K562 (cell line): ENCODE measurements around the gene MTA1. TPM values are rescaled to one million over a fixed set of nuclear protein-coding genes. Genes with fewer than 3 reads are reported as not detected.

Experiments used
- ATAC-seq: fragments of 200-7000 bp; cut with Tn5 transposase; 3 replicates; pipeline ENCODE4 v1.9.1; 2020; ENCODE audit warnings: moderate library complexity
- BruUV-seq: library from RNA; stranded (reverse); fragments of 400-500 nt; replicated peaks from 2 replicates; lab custom pipeline; 2021; lab: Mats Ljungman, UMichigan
- CTCF ChIA-PET: fragments of 300-600 bp; formaldehyde crosslinking; extraction: SDS; loops from one replicate; lab custom pipeline; 2021; ENCODE audit warnings: low intra/inter-chr PET ratio; lab: Yijun Ruan, JAX
- POLR2A ChIA-PET: fragments of 300-600, 350-650 bp; sonication (Branson Sonifier 250); formaldehyde crosslinking; extraction: SDS; loops from one replicate; lab custom pipeline; 2021; ENCODE audit warnings: antibody characterized with exemption, inconsistent platforms; lab: Yijun Ruan, JAX
- DNase-seq, 4 experiments: peaks; one replicate each; pipeline versions ENCODE4 v3.0.0 to v3.0.0-alpha.2; 2011 to 2018; ENCODE audit warnings: low spot score in 3 of 4, mixed read lengths in 3 of 4; ENCODE audit errors: extremely low read depth in 1 of 4
- FAIRE-seq: peaks from 2 replicates; lab custom pipeline; 2011; peaks lifted over from hg19 to GRCh38; lab: Jason Lieb, UNC
- H2AFZ ChIP-seq: 2 replicates; pipeline ENCODE4 v1.6.0; 2011; ENCODE audit warnings: low read depth, low read length, control low read depth, inconsistent platforms
- H3K27ac ChIP-seq: fragments of 200-600 bp; 3 replicates; pipeline ENCODE4 v1.8.0; 2011; ENCODE audit warnings: low read depth, mild to moderate bottlenecking, control low read depth, inconsistent platforms, low read length, moderate library complexity, mixed read lengths; ENCODE audit errors: extremely low read depth
- H3K27me3 ChIP-seq, 2 experiments: fragments of 300-600 bp in 1 of 2; 2 replicates in 1 of 2; 3 replicates in 1 of 2; pipeline versions ENCODE4 v1.6.0 to v1.8.0; 2011; ENCODE audit warnings: inconsistent platforms in 2 of 2, low read length in 2 of 2, mild to moderate bottlenecking in 1 of 2, mixed read lengths in 1 of 2, moderate library complexity in 1 of 2; ENCODE audit not compliant: control insufficient read depth in 2 of 2, insufficient read depth in 2 of 2
- H3K36me3 ChIP-seq: fragments of 300-600 bp; 3 replicates; pipeline ENCODE4 v1.8.0; 2011; ENCODE audit warnings: mild to moderate bottlenecking, low read length, inconsistent platforms; ENCODE audit not compliant: control insufficient read depth, insufficient read depth
- H3K4me1 ChIP-seq, 2 experiments: fragments of 200-600 bp in 1 of 2; replicated peaks in 1 of 2; 2 replicates in 1 of 2; 3 replicates in 1 of 2; pipeline versions ENCODE4 v1.5.1 to v1.8.0; 2011; ENCODE audit warnings: inconsistent platforms in 2 of 2, low read length in 2 of 2, mild to moderate bottlenecking in 1 of 2, mixed read lengths in 1 of 2, moderate library complexity in 1 of 2; ENCODE audit not compliant: control insufficient read depth in 2 of 2, insufficient read depth in 2 of 2
- H3K4me2 ChIP-seq: 2 replicates; pipeline ENCODE4 v1.6.1; 2011; ENCODE audit warnings: low read length, control low read depth, inconsistent platforms, mixed read lengths; ENCODE audit not compliant: insufficient read depth
- H3K4me3 ChIP-seq: fragments of 200-600 bp; sonication (generic), shearing (Covaris generic); 2 replicates; pipeline ENCODE4 v1.5.1; 2016; ENCODE audit warnings: control low read depth, inconsistent platforms
- H3K79me2 ChIP-seq: fragments of 200-600 bp; 3 replicates; pipeline ENCODE4 v1.8.0; 2011; ENCODE audit warnings: low read length, inconsistent platforms; ENCODE audit not compliant: control insufficient read depth, insufficient read depth
- H3K9ac ChIP-seq, 2 experiments: 2 replicates each; pipeline versions ENCODE4 v1.6.0 to v1.6.1; 2011; ENCODE audit warnings: low read depth in 2 of 2, low read length in 2 of 2, control low read depth in 1 of 2, inconsistent platforms in 1 of 2, mild to moderate bottlenecking in 1 of 2, mixed read lengths in 1 of 2; ENCODE audit not compliant: insufficient read depth in 1 of 2
- H3K9me1 ChIP-seq: one replicate; pipeline ENCODE4 v1.6.0; 2011; ENCODE audit warnings: inconsistent platforms, mild to moderate bottlenecking, low read length, moderate library complexity; ENCODE audit not compliant: control insufficient read depth, insufficient read depth
- H3K9me3 ChIP-seq: replicated peaks from 2 replicates; pipeline ENCODE4 v1.5.1; 2011; ENCODE audit warnings: low read depth, low read length, inconsistent platforms; ENCODE audit not compliant: control insufficient read depth, insufficient read depth
- H4K20me1 ChIP-seq: replicated peaks from 2 replicates; pipeline ENCODE4 v1.6.1; 2011; ENCODE audit warnings: low read length, inconsistent platforms, mixed read lengths; ENCODE audit not compliant: control insufficient read depth, insufficient read depth
- POLR2G ChIP-seq: fragments of 200-400 bp; formaldehyde crosslinking; IDR thresholded peaks from 2 replicates; pipeline ENCODE4 v1.6.1; 2017; ENCODE audit warnings: low read depth, mild to moderate bottlenecking, antibody characterized with exemption, low read length, moderate library complexity
- PRMT5 ChIP-seq: sonication (generic); formaldehyde crosslinking; IDR thresholded peaks from 2 replicates; pipeline ENCODE4 v1.5.0; 2020; ENCODE audit warnings: missing genetic modification reagents
- WGBS: fragments of 100-300 bp; shearing (Covaris generic); methylation state at CpG from one replicate; pipeline ENCODE4 v1.1.6; 2016; ENCODE audit warnings: low coverage, mixed read lengths; ENCODE audit not compliant: insufficient coverage; ENCODE audit errors: missing lambda C conversion rate; 5-methylcytosine and 5-hydroxymethylcytosine counted together
- in situ Hi-C: fragments of 300-500 bp; cut with MboI; formaldehyde crosslinking; loops from 4 replicates; pipeline ENCODE4 v1.15.0; 2018; ENCODE audit warnings: inconsistent platforms, mixed read lengths
- intact Hi-C: fragments of 100-400 bp; cut with micrococcal nuclease; formaldehyde crosslinking; loops from 2 replicates; pipeline ENCODE4 v1.14.2; 2022
- polyA plus RNA-seq, 8 experiments: library from polyadenylated mRNA; depleted of rRNA in 4 of 8; stranded (reverse) in 5 of 8; unstranded in 3 of 8; fragments of >200 nt; fragmentation: Nextera tagmentation in 2 of 8; fragmentation: Illumina TruSeq in 1 of 8; extraction: Ambion mirVana in 2 of 8; extraction: Trizol in 1 of 8; gene quantifications; 2 replicates each; pipeline versions ENCODE4 v1.2.1 to v1.2.3, GENCODE V29; 2011 to 2014; ENCODE audit warnings: inconsistent platforms in 1 of 8, missing spikeins in 1 of 8
- total RNA-seq, 7 experiments: library from RNA; depleted of rRNA in 6 of 7; stranded (reverse); fragments of >200 nt in 6 of 7; fragmentation: Illumina TruSeq in 2 of 7; extraction: Trizol in 2 of 7; gene quantifications; 2 replicates each; pipeline versions ENCODE4 v1.2.1 to v1.2.3, GENCODE V29; 2011 to 2021; ENCODE audit warnings: low replicate concordance in 1 of 7

Gene MTA1
- total and polyA plus RNA-seq, 9 of the 15 experiments (the other 6 are each of a cell fraction or from before 2014, with no cell fraction given) = 0.13 to 118 (median 32.3) TPM

DNA sequence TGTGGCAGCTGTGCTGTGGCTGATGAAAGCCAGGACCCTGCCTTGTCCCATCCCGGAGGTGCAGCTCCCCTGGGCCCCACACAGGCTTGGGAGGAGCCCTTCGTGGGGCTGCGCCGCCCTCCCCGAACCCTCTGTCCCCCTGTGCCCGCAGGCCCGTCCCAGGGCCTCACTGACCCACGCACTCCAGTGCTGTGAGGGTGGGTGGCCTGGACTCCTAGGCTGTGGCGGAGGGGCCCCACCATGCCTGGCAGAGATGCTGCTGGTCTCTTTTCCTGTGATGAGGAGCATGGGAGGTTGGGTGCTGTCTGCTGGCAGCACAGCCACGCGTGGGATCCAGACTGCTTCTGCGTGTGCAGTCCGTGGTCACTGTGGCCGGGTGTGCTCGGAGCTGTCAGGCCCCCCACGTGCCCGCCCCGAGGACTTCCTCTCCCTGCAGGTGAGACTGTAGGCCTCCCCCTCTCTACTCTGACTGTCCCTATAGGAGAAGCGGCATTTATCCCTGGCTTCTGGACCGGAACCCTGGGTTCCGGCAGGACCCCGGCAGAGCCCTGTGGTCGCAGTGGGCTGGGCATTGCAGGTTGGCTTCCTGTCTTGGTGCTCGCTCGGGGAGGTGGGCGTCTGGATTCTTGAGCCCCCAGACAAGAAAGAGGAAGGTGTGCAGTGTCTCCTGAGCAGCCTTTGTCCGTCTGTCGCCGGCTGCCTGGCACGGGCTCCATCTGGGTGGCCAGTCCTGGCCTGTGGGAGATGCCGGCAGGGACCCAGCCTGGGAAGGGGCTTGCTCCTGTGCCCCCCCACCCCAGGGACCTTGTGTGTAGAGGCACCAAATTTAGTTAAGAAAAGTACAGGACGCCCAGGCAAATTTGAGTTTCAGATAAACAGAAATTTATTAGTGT, 2.3 kb downstream of the MTA1 start:
- Histone ChIP-seq H3K27me3 (no peaks in the 10 kb centered on the region), H3K4me1 (peaks cover 11 to 68% of the 10 kb centered on the region in 2 experiments; a peak in 4 of 5 replicates), H3K27ac (no peak overlapping the region), H3K79me2 (peaks cover 69% of the 10 kb centered on the region), H2AFZ (no peak overlapping the region), H3K9me1 (peaks cover 6% of the 10 kb centered on the region), H4K20me1 (no peaks in the 10 kb centered on the region), H3K4me2 (0 out of 2 replicates have a peak overlapping the region, but pooled peaks have one; percentile 72)
- no peak for FAIRE-seq
- TF ChIP-seq POLR2G (0 out of 2 replicates have a peak, but pooled peaks have one; percentile 36), PRMT5 (no peak)
- TF ChIP-seq, all 486 proteins: peak for 1
- Histone ChIP-seq H3K9me3 (no peaks in the 10 kb centered on the region; the same call in 1 of the 2 replicates), H3K9ac (peak overlapping the region; percentile 81 to 98; a peak in 2 of 4 replicates), H3K36me3 (peaks cover 45% of the 10 kb centered on the region; the same call in 2 of the 3 replicates), H3K4me3 (peak overlapping the region; percentile 71; the same call in 1 of the 2 replicates)
- in situ Hi-C loops (no loop called here), intact Hi-C loops (no loop called here)
- BruUV-seq = no TSS peak
- no peak for ATAC-seq
- no peak for DNase-seq
- WGBS = 81% methylated on average over 5 of the region's 32 CpGs
- CTCF ChIA-PET = interaction anchor here (0.6 kb wide), 1 partner anchor 8 kb away, joined by 3 read pairs; no protein-coding TSS in a partner anchor
- POLR2A ChIA-PET = interaction anchor here (0.9 to 1.6 kb wide), 2 partner anchors 14 to 18 kb away, joined by 3 to 4 read pairs; no protein-coding TSS in a partner anchor
